Measurements from ENCODE around the gene EHD3.

DNA sequence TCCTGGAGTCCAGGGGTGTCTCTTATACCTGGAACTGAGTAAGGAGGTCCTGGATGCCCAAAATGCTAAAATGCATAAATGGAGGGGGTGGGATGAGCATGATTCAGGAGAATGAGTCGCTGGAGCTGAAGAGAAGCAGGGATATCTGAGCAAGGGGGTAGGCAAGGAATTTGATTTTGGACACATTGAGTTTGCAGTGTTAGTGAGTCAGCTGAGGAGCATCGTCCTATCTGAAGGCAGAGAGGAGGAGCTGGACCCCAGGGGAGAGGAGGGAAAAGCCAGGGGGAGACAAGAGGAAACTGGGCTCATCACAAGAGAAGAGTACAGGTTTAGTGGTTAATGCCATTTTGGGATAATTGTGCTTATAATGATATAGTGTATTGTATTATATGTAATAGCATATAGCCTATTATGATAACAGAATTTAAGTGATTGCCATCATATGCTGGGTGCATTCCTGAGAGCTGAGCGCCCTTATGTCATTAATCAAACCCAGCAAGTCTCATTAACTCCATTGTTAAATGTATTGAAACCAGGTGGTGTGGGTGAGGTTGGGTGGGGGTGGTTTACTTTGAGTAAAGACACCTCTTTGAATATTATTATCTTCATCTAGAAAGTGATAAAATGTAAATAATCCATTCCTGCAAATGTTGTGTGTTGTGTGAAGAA is 12.4 kb downstream of the EHD3 start:
- TF ChIP-seq, protein P1, sequence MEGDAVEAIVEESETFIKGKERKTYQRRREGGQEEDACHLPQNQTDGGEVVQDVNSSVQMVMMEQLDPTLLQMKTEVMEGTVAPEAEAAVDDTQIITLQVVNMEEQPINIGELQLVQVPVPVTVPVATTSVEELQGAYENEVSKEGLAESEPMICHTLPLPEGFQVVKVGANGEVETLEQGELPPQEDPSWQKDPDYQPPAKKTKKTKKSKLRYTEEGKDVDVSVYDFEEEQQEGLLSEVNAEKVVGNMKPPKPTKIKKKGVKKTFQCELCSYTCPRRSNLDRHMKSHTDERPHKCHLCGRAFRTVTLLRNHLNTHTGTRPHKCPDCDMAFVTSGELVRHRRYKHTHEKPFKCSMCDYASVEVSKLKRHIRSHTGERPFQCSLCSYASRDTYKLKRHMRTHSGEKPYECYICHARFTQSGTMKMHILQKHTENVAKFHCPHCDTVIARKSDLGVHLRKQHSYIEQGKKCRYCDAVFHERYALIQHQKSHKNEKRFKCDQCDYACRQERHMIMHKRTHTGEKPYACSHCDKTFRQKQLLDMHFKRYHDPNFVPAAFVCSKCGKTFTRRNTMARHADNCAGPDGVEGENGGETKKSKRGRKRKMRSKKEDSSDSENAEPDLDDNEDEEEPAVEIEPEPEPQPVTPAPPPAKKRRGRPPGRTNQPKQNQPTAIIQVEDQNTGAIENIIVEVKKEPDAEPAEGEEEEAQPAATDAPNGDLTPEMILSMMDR (conservative IDR thresholded peaks at IDR 0.05): no peak
- no peak for TF ChIP-seq EZH2 (IDR thresholded peaks at IDR 0.05; ENCODE audit: low read depth)
